IMR-90 (cell line): Measurements from ENCODE around the gene INSYN2A. TPM values are rescaled to one million over a fixed set of nuclear protein-coding genes. Genes with fewer than 3 reads are reported as not detected.

Experiments
- ATAC-seq: fragments of 200-7000 bp; cut with Tn5 transposase; 2 replicates; pipeline ENCODE4 v1.9.1; 2020; ENCODE audit warnings: low read depth, mild to moderate bottlenecking, moderate library complexity
- BruUV-seq: library from RNA; stranded (reverse); fragments of 400-500 nt; replicated peaks from 2 replicates; lab custom pipeline; 2021; lab: Mats Ljungman, UMichigan
- CTCF ChIA-PET: fragments of 300-600 bp; formaldehyde crosslinking; extraction: SDS; loops from one replicate; lab custom pipeline; 2021; ENCODE audit warnings: antibody characterized with exemption; lab: Yijun Ruan, JAX
- POLR2A ChIA-PET: fragments of 300-600 bp; sonication (Branson Sonifier 250); formaldehyde crosslinking; loops from one replicate; lab custom pipeline; 2022; ENCODE audit warnings: antibody characterized with exemption; ENCODE audit not compliant: unreplicated experiment; lab: Charles Lee
- DNase-seq: peaks from one replicate; pipeline ENCODE4 v3.0.0; 2013
- H2AFZ ChIP-seq: replicated peaks from 2 replicates; pipeline ENCODE3; 2013; ENCODE audit warnings: low read length, mild to moderate bottlenecking; ENCODE audit not compliant: poor library complexity
- H2AK5ac ChIP-seq: 2 replicates; pipeline ENCODE4 v1.6.1; 2013; ENCODE audit warnings: low read depth, low read length, inconsistent platforms
- H2AK9ac ChIP-seq: replicated peaks from 2 replicates; pipeline ENCODE3; 2013; ENCODE audit warnings: mild to moderate bottlenecking, low read depth, low read length, moderate library complexity; ENCODE audit not compliant: poor library complexity
- H2BK120ac ChIP-seq: 2 replicates; pipeline ENCODE4 v1.6.1; 2013; ENCODE audit warnings: low read depth, low read length, inconsistent platforms
- H2BK15ac ChIP-seq: 3 replicates; pipeline ENCODE4 v1.6.1; 2013; ENCODE audit warnings: low read depth, low read length, inconsistent platforms
- H2BK20ac ChIP-seq: 2 replicates; pipeline ENCODE4 v1.6.1; 2013; ENCODE audit warnings: low read depth, mild to moderate bottlenecking, inconsistent platforms, low read length, moderate library complexity
- H2BK5ac ChIP-seq: 2 replicates; pipeline ENCODE4 v1.6.1; 2013; ENCODE audit warnings: mild to moderate bottlenecking, low read depth, low read length, inconsistent platforms; ENCODE audit not compliant: poor library complexity, severe bottlenecking
- H3K14ac ChIP-seq: replicated peaks from 2 replicates; pipeline ENCODE4 v1.6.1; 2013; ENCODE audit warnings: low read depth, low read length, inconsistent platforms
- H3K18ac ChIP-seq: 2 replicates; pipeline ENCODE4 v1.6.1; 2013; ENCODE audit warnings: low read depth, low read length, control low read depth
- H3K23ac ChIP-seq: 2 replicates; pipeline ENCODE4 v1.6.1; 2013; ENCODE audit warnings: low read depth, low read length, inconsistent platforms
- H3K27ac ChIP-seq: 2 replicates; pipeline ENCODE4 v1.5.1; 2013; ENCODE audit warnings: mild to moderate bottlenecking, control low read depth, low read length; ENCODE audit not compliant: insufficient read depth
- H3K27me3 ChIP-seq: 2 replicates; pipeline ENCODE4 v1.6.1; 2013; ENCODE audit warnings: low read length; ENCODE audit not compliant: control insufficient read depth, insufficient read depth
- H3K36me3 ChIP-seq: 2 replicates; pipeline ENCODE4 v1.6.1; 2013; ENCODE audit warnings: low read length, mixed read lengths; ENCODE audit not compliant: control insufficient read depth, insufficient read depth
- H3K4ac ChIP-seq: 2 replicates; pipeline ENCODE4 v1.6.1; 2013; ENCODE audit warnings: low read depth, low read length, inconsistent platforms
- H3K4me1 ChIP-seq: 2 replicates; pipeline ENCODE4 v1.6.1; 2013; ENCODE audit warnings: low read length, mixed read lengths; ENCODE audit not compliant: control insufficient read depth, insufficient read depth
- H3K4me2 ChIP-seq: 2 replicates; pipeline ENCODE4 v1.6.1; 2013; ENCODE audit warnings: low read depth, mild to moderate bottlenecking, control low read depth, low read length, moderate library complexity
- H3K4me3 ChIP-seq: 2 replicates; pipeline ENCODE4 v1.5.1; 2013; ENCODE audit warnings: low read depth, mild to moderate bottlenecking, control low read depth, low read length, moderate library complexity; ENCODE audit not compliant: insufficient read depth
- H3K56ac ChIP-seq: 2 replicates; pipeline ENCODE4 v1.6.1; 2013; ENCODE audit warnings: low read length, inconsistent platforms; ENCODE audit not compliant: insufficient read depth; ENCODE audit errors: extremely low read depth
- H3K79me1 ChIP-seq, 2 experiments: 2 replicates each; pipeline ENCODE4 v1.6.1; 2013; ENCODE audit warnings: low read length in 2 of 2, inconsistent platforms in 1 of 2, low read depth in 1 of 2
- H3K9ac ChIP-seq: 2 replicates; pipeline ENCODE4 v1.6.1; 2013; ENCODE audit warnings: low read depth, low read length, control low read depth
- H3K9me1 ChIP-seq: 2 replicates; pipeline ENCODE4 v1.6.1; 2013; ENCODE audit warnings: low read length, inconsistent platforms; ENCODE audit not compliant: insufficient read depth
- H3K9me3 ChIP-seq: 2 replicates; pipeline ENCODE4 v1.6.1; 2013; ENCODE audit warnings: low read length; ENCODE audit not compliant: control insufficient read depth, insufficient read depth
- H4K20me1 ChIP-seq: 2 replicates; pipeline ENCODE4 v1.6.1; 2013; ENCODE audit warnings: low read length, inconsistent platforms; ENCODE audit not compliant: insufficient read depth
- H4K5ac ChIP-seq: 2 replicates; pipeline ENCODE4 v1.6.1; 2013; ENCODE audit warnings: mild to moderate bottlenecking, low read depth, low read length, control low read depth
- H4K8ac ChIP-seq, 2 experiments: 2 replicates each; pipeline ENCODE4 v1.6.1; 2013; ENCODE audit warnings: low read depth in 2 of 2, low read length in 2 of 2, control low read depth in 1 of 2, inconsistent platforms in 1 of 2
- H4K91ac ChIP-seq: 2 replicates; pipeline ENCODE4 v1.6.1; 2013; ENCODE audit warnings: low read depth, low read length, inconsistent platforms; ENCODE audit not compliant: insufficient read depth
- BHLHE40 ChIP-seq: fragments of 150-350 bp; IDR thresholded peaks from 2 replicates; pipeline ENCODE4 v1.6.1; 2016; ENCODE audit warnings: mild to moderate bottlenecking, low read depth, low read length
- CEBPB ChIP-seq: IDR thresholded peaks from 2 replicates; pipeline ENCODE4 v1.6.1; 2012; ENCODE audit warnings: low read depth, low read length, improper control_type of control experiment
- CHD1 ChIP-seq: IDR thresholded peaks from 2 replicates; pipeline ENCODE4 v1.6.1; 2012; ENCODE audit warnings: low read depth, low read length, improper control_type of control experiment
- CTCF ChIP-seq: conservative IDR thresholded peaks from 2 replicates; pipeline ENCODE4 v1.5.1; 2012; ENCODE audit warnings: mild to moderate bottlenecking, low read depth, low read length, improper control_type of control experiment
- FOS ChIP-seq: fragments of 150-350 bp; IDR thresholded peaks from 2 replicates; pipeline ENCODE4 v1.6.1; 2016; ENCODE audit warnings: low read depth, low read length
- MAFK ChIP-seq: IDR thresholded peaks from 2 replicates; pipeline ENCODE4 v1.6.1; 2012; ENCODE audit warnings: low read depth, low read length, improper control_type of control experiment
- MAZ ChIP-seq: IDR thresholded peaks from 2 replicates; pipeline ENCODE4 v1.6.1; 2012; ENCODE audit warnings: low read depth, mild to moderate bottlenecking, low read length, improper control_type of control experiment, moderate library complexity, borderline replicate concordance
- MXI1 ChIP-seq: IDR thresholded peaks from 2 replicates; pipeline ENCODE4 v1.6.1; 2012; ENCODE audit warnings: low read depth, mild to moderate bottlenecking, low read length, moderate library complexity, borderline replicate concordance
- NFE2L2 ChIP-seq: fragments of 150-350 bp; IDR thresholded peaks from 2 replicates; pipeline ENCODE4 v1.6.1; 2016; ENCODE audit warnings: low read depth, mild to moderate bottlenecking, low read length
- POLR2A ChIP-seq: IDR thresholded peaks from 2 replicates; pipeline ENCODE4 v1.6.1; 2012; ENCODE audit warnings: mild to moderate bottlenecking, low read depth, low read length
- RAD21 ChIP-seq: IDR thresholded peaks from 2 replicates; pipeline ENCODE4 v1.6.1; 2012; ENCODE audit warnings: low read length, improper control_type of control experiment
- RCOR1 ChIP-seq: IDR thresholded peaks from 2 replicates; pipeline ENCODE4 v1.6.1; 2012; ENCODE audit warnings: mild to moderate bottlenecking, low read length, improper control_type of control experiment; ENCODE audit not compliant: insufficient replicate concordance
- RFX5 ChIP-seq: IDR thresholded peaks from 2 replicates; pipeline ENCODE4 v1.8.0; 2012; ENCODE audit warnings: low read depth, mild to moderate bottlenecking, low read length, moderate library complexity
- SMC3 ChIP-seq: fragments of 150-350 bp; IDR thresholded peaks from 2 replicates; pipeline ENCODE4 v1.6.1; 2016; ENCODE audit warnings: low read depth, mild to moderate bottlenecking, antibody characterized with exemption, low read length, moderate library complexity
- WGBS, 2 experiments: methylation state at CpG; one replicate each; pipeline versions ENCODE4 v1.1.5 to v1.1.7; 2013; ENCODE audit warnings: missing lambda C conversion rate in 2 of 2; ENCODE audit not compliant: insufficient read length in 1 of 2; ENCODE audit errors: extremely low coverage in 2 of 2; 5-methylcytosine and 5-hydroxymethylcytosine counted together
- dilution Hi-C: fragments of 300-500 bp; cut with HindIII; formaldehyde crosslinking; loops from one replicate; pipeline ENCODE4 v1.14.3; 2018; ENCODE audit warnings: low sequenced_read_pairs; ENCODE audit not compliant: unreplicated experiment
- in situ Hi-C: fragments of 300-500 bp; cut with MboI; formaldehyde crosslinking; loops from 3 replicates; pipeline ENCODE4 v1.14.3; 2019; ENCODE audit warnings: low sequenced_read_pairs, inconsistent platforms, mixed read lengths
- intact Hi-C: fragments of 100-400 bp; cut with micrococcal nuclease; formaldehyde crosslinking; loops from 2 replicates; pipeline ENCODE4 v1.10.0; 2022
- polyA plus RNA-seq, 3 experiments: library from polyadenylated mRNA; depleted of rRNA; stranded (reverse); fragments of >200 nt; gene quantifications; 2 replicates each; pipeline ENCODE4 v1.2.3, GENCODE V29; 2012; ENCODE audit warnings: low replicate concordance in 1 of 3
- total RNA-seq: library from RNA; depleted of rRNA; stranded (reverse); fragments of >200 nt; gene quantifications from 2 replicates; pipeline ENCODE4 v1.2.3, GENCODE V29; 2012
- TF ChIP-seq, protein P1 (sequence below): fragments of 150-350 bp; IDR thresholded peaks from 2 replicates; pipeline ENCODE4 v1.6.1; 2017; ENCODE audit warnings: mild to moderate bottlenecking, antibody characterized with exemption, low read length, low read depth
- TF ChIP-seq, protein P2 (sequence below): fragments of 150-350 bp; IDR thresholded peaks from 2 replicates; pipeline ENCODE4 v1.6.1; 2016; ENCODE audit warnings: low read depth, mild to moderate bottlenecking, low read length, moderate library complexity, borderline replicate concordance

INSYN2A gene
- total and polyA plus RNA-seq, 2 of the 4 experiments (the other 2 are of a cell fraction) = 0.10 to 0.18 TPM

DNA sequence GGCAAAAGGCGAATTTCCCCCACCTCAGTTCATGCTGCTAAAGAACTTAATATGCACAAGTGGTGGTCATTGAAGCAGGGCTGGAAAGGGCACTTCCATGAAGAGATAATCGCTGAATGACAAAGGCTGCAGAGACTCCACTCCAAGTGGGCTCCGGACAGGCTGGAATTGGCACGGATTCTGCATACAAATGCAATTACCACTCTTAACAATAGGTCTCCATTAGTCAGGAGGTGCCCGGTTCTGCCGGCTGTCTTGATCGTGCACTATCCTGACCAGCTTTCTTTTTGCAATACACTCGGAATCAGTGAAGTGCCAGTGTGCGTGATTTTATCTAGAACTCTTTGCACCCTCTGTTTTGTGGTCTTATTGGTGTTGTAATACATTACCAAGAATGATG lies 49.7 kb downstream of the INSYN2A start:
- intact Hi-C loops = loop anchor here (5.0 kb wide), 1 partner anchor 239 kb away; the partner anchor contains the start of gene DOCK1
- POLR2A ChIA-PET = no interaction called here

More for the DNA sequence above, 49.7 kb downstream of the INSYN2A start:
- DNase-seq = no peak
- in situ Hi-C loops = no loop called here
- Histone ChIP-seq H2BK5ac (no peak overlapping the region), H3K27me3 (no peaks in the 10 kb centered on the region), H3K79me1 (peaks cover 3 to 56% of the 10 kb centered on the region in 2 experiments; a peak in 3 of 4 replicates), H2AK5ac (no peak overlapping the region), H3K4me2 (no peak overlapping the region), H3K4ac (no peak overlapping the region), H3K4me1 (peaks cover 26% of the 10 kb centered on the region), H4K91ac (no peak overlapping the region), H3K23ac (peak overlapping the region; percentile 47; the same call in 1 of the 2 replicates), H3K9me1 (peaks cover 32% of the 10 kb centered on the region), H3K4me3 (no peak overlapping the region), H4K20me1 (no peaks in the 10 kb centered on the region; the same call in 1 of the 2 replicates), H4K5ac (no peak overlapping the region), H2AFZ (no peak overlapping the region), H4K8ac (no peak overlapping the region), H3K9me3 (no peaks in the 10 kb centered on the region), H2BK15ac (no peak overlapping the region; the same call in 2 of the 3 replicates), H3K18ac (no peak overlapping the region), H3K27ac (no peak overlapping the region), H2AK9ac (no peak overlapping the region), H2BK120ac (no peak overlapping the region), H3K56ac (no peak overlapping the region), H3K14ac (no peak overlapping the region), H3K36me3 (peaks cover 3% of the 10 kb centered on the region; the same call in 1 of the 2 replicates), H2BK20ac (peak overlapping the region; percentile 5; the same call in 1 of the 2 replicates), H3K9ac (no peak overlapping the region)
- CTCF ChIA-PET = no interaction called here
- ATAC-seq = no peak
- TF ChIP-seq MAFK = no peak
- TF ChIP-seq, protein P1, sequence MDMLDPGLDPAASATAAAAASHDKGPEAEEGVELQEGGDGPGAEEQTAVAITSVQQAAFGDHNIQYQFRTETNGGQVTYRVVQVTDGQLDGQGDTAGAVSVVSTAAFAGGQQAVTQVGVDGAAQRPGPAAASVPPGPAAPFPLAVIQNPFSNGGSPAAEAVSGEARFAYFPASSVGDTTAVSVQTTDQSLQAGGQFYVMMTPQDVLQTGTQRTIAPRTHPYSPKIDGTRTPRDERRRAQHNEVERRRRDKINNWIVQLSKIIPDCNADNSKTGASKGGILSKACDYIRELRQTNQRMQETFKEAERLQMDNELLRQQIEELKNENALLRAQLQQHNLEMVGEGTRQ = no peak
- no peak for TF ChIP-seq MXI1
- no peak for TF ChIP-seq POLR2A
- TF ChIP-seq MAZ = no peak
- TF ChIP-seq, protein P2, sequence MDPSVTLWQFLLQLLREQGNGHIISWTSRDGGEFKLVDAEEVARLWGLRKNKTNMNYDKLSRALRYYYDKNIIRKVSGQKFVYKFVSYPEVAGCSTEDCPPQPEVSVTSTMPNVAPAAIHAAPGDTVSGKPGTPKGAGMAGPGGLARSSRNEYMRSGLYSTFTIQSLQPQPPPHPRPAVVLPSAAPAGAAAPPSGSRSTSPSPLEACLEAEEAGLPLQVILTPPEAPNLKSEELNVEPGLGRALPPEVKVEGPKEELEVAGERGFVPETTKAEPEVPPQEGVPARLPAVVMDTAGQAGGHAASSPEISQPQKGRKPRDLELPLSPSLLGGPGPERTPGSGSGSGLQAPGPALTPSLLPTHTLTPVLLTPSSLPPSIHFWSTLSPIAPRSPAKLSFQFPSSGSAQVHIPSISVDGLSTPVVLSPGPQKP = no peak
- TF ChIP-seq FOS = no peak
- no peak for TF ChIP-seq CHD1
- TF ChIP-seq BHLHE40 = no peak
- TF ChIP-seq NFE2L2 = no peak
- TF ChIP-seq RCOR1 = no peak
- no peak for TF ChIP-seq CEBPB
- TF ChIP-seq CTCF = no peak
- no peak for TF ChIP-seq SMC3
- TF ChIP-seq RFX5 = no peak
- no peak for TF ChIP-seq RAD21
- BruUV-seq = no TSS peak
- no CpG with 5 or more reads among the region's 9 CpGs for WGBS, 2 experiments
- dilution Hi-C loops = no loop called here
